Neural cell (in vitro differentiated cells): ENCODE measurements around the gene NAB2. TPM values are rescaled to one million over a fixed set of nuclear protein-coding genes. Genes with fewer than 3 reads are reported as not detected.
A peak's percentile ranks its signal among the peaks of the same experiment; 100 is the strongest.

Experiments
- H2AFZ ChIP-seq: fragments of 200-600, 300-800 bp; sonication (generic), shearing (Covaris generic); 2 replicates; pipeline ENCODE4 v1.6.0; 2014; ENCODE audit warnings: low read depth, mild to moderate bottlenecking, antibody characterized with exemption, low read length, moderate library complexity
- H3F3A ChIP-seq: fragments of 200-600 bp; shearing (Covaris generic); 2 replicates; pipeline ENCODE4 v1.6.1; 2016; ENCODE audit warnings: mild to moderate bottlenecking, moderate library complexity, mixed read lengths, antibody characterized with exemption, low read length; ENCODE audit not compliant: insufficient read depth, poor library complexity, severe bottlenecking
- H3K27ac ChIP-seq: fragments of 200-600, 300-800 bp; sonication (generic), shearing (Covaris generic); 2 replicates; pipeline ENCODE4 v1.5.1; 2014; ENCODE audit warnings: mild to moderate bottlenecking, low read length, moderate library complexity
- H3K27me3 ChIP-seq: fragments of 300-800, 200-600 bp; sonication (generic), shearing (Covaris generic); 2 replicates; pipeline ENCODE4 v1.6.0; 2014; ENCODE audit warnings: mild to moderate bottlenecking, low read depth, low read length, moderate library complexity; ENCODE audit not compliant: insufficient read depth
- H3K36me3 ChIP-seq: fragments of 300-800, 200-600 bp; sonication (generic), shearing (Covaris generic); 2 replicates; pipeline ENCODE4 v1.5.1; 2014; ENCODE audit warnings: mild to moderate bottlenecking, antibody characterized with exemption, low read length, moderate library complexity; ENCODE audit not compliant: insufficient read depth
- H3K4me2 ChIP-seq: fragments of 300-800, 200-600 bp; sonication (generic), shearing (Covaris generic); 2 replicates; pipeline ENCODE4 v1.6.0; 2014; ENCODE audit warnings: mild to moderate bottlenecking, low read length
- H3K4me3 ChIP-seq: fragments of 300-800, 200-600 bp; sonication (generic), shearing (Covaris generic); 2 replicates; pipeline ENCODE4 v1.5.1; 2014; ENCODE audit warnings: mild to moderate bottlenecking, low read length, moderate library complexity
- H3K79me2 ChIP-seq: fragments of 200-600 bp; shearing (Covaris generic); replicated peaks from 2 replicates; pipeline ENCODE4 v1.6.0; 2014; ENCODE audit warnings: mild to moderate bottlenecking, low read length, moderate library complexity; ENCODE audit not compliant: insufficient read depth
- H3K9ac ChIP-seq: fragments of 300-800, 200-600 bp; sonication (generic), shearing (Covaris generic); 2 replicates; pipeline ENCODE4 v1.6.1; 2016; ENCODE audit warnings: mild to moderate bottlenecking, low read length, mixed read lengths
- H3K9me2 ChIP-seq: fragments of 200-600 bp; shearing (Covaris generic); 2 replicates; pipeline ENCODE4 v1.6.1; 2016; ENCODE audit warnings: mild to moderate bottlenecking, low read length, mixed read lengths; ENCODE audit not compliant: insufficient read depth
- H3K9me3 ChIP-seq: fragments of 200-600, 300-800 bp; sonication (generic), shearing (Covaris generic); 2 replicates; pipeline ENCODE4 v1.6.1; 2016; ENCODE audit warnings: mild to moderate bottlenecking, mixed run types, low read length, moderate library complexity, mixed read lengths
- H4K20me1 ChIP-seq: fragments of 200-600 bp; shearing (Covaris generic); 2 replicates; pipeline ENCODE4 v1.6.1; 2016; ENCODE audit warnings: mild to moderate bottlenecking, mixed run types; ENCODE audit not compliant: insufficient read depth
- CTCF ChIP-seq: fragments of 450-650 bp; IDR thresholded peaks from 2 replicates; pipeline ENCODE4 v1.5.1; 2014; ENCODE audit warnings: antibody characterized with exemption, mild to moderate bottlenecking, moderate library complexity; ENCODE audit not compliant: poor library complexity, severe bottlenecking
- EP300 ChIP-seq: fragments of 450-650 bp; conservative IDR thresholded peaks from 2 replicates; pipeline ENCODE4 v1.6.1; 2014; ENCODE audit warnings: antibody characterized with exemption, mild to moderate bottlenecking, moderate library complexity; ENCODE audit not compliant: poor library complexity, severe bottlenecking
- EZH2 ChIP-seq: fragments of 200-600, 300-800 bp; shearing (Covaris generic), sonication (generic); IDR thresholded peaks from 2 replicates; pipeline ENCODE4 v1.6.1; 2014; ENCODE audit warnings: antibody characterized with exemption, low read length, borderline replicate concordance, mild to moderate bottlenecking; ENCODE audit not compliant: insufficient read depth, poor library complexity, severe bottlenecking
- MXI1 ChIP-seq: fragments of 450-650 bp; conservative IDR thresholded peaks from 2 replicates; pipeline ENCODE4 v1.6.1; 2014; ENCODE audit warnings: antibody characterized with exemption, mild to moderate bottlenecking; ENCODE audit not compliant: poor library complexity, severe bottlenecking
- POLR2AphosphoS5 ChIP-seq: IDR thresholded peaks from 2 replicates; pipeline ENCODE4 v1.6.1; 2012
- RAD21 ChIP-seq: fragments of 450-650 bp; conservative IDR thresholded peaks from 2 replicates; pipeline ENCODE4 v1.6.1; 2014; ENCODE audit warnings: antibody characterized with exemption, mild to moderate bottlenecking, moderate library complexity
- REST ChIP-seq: IDR thresholded peaks from 2 replicates; pipeline ENCODE4 v1.6.1; 2012; ENCODE audit warnings: borderline replicate concordance
- SMC3 ChIP-seq: fragments of 450-650 bp; conservative IDR thresholded peaks from 2 replicates; pipeline ENCODE4 v1.6.1; 2014; ENCODE audit warnings: antibody characterized with exemption, mild to moderate bottlenecking, moderate library complexity; ENCODE audit not compliant: poor library complexity
- TAF1 ChIP-seq: IDR thresholded peaks from 2 replicates; pipeline ENCODE4 v1.6.1; 2012; ENCODE audit warnings: low read depth
- polyA plus RNA-seq: library from polyadenylated mRNA; depleted of rRNA; stranded (reverse); fragments of >200 nt; gene quantifications from 2 replicates; pipeline ENCODE4 v1.2.3, GENCODE V29; 2014

The NAB2 gene
- polyA plus RNA-seq, 1 donor from 2014 or later: 15.6 TPM

GRCh38 chr12:57124261-57124877 lies 35.5 kb downstream of the NAB2 start:
- Histone ChIP-seq H3K9ac (no peak overlapping the region), H3K4me2 (no peak overlapping the region)

GRCh38 chr12:57126061-57126460 lies 37.1 kb downstream of the NAB2 start:
- Histone ChIP-seq H2AFZ (no peak overlapping the region), H3K36me3 (no peaks in the 10 kb centered on the region), H4K20me1 (peaks cover under 1% of the 10 kb centered on the region), H3K27ac (no peak overlapping the region), H3K9ac (no peak overlapping the region), H3K27me3 (no peaks in the 10 kb centered on the region), H3K9me3 (no peaks in the 10 kb centered on the region), H3F3A (no peaks in the 10 kb centered on the region), H3K4me3 (no peak overlapping the region), H3K9me2 (no peaks in the 10 kb centered on the region), H3K4me2 (no peak overlapping the region), H3K79me2 (peaks cover 25% of the 10 kb centered on the region)
- no peak for TF ChIP-seq EP300
- TF ChIP-seq CTCF: no peak
- no peak for TF ChIP-seq POLR2AphosphoS5
- no peak for TF ChIP-seq SMC3
- no peak for TF ChIP-seq REST
- TF ChIP-seq RAD21: no peak

More at GRCh38 chr12:57124261-57124877, 35.5 kb downstream of the NAB2 start:
- no peaks in the 10 kb centered on the region for H3K9me3 ChIP-seq
- no peaks in the 10 kb centered on the region for H3K9me2 ChIP-seq
- H3K27me3 ChIP-seq: no peaks in the 10 kb centered on the region
- TF ChIP-seq EZH2 (no peak), REST (no peak), SMC3 (peak; percentile 70), CTCF (peak; percentile 82), EP300 (no peak), RAD21 (peak; percentile 64), POLR2AphosphoS5 (no peak), TAF1 (no peak), MXI1 (no peak)
- H3F3A ChIP-seq: no peaks in the 10 kb centered on the region
- no peak overlapping the region for H3K4me3 ChIP-seq
- H3K27ac ChIP-seq: no peak overlapping the region
- no peaks in the 10 kb centered on the region for H4K20me1 ChIP-seq
- no peaks in the 10 kb centered on the region for H3K36me3 ChIP-seq
- no peak overlapping the region for H2AFZ ChIP-seq
- peaks cover 8% of the 10 kb centered on the region for H3K79me2 ChIP-seq
